RWPE1 (cell line): ENCODE results near the gene TSPAN17.

Experiments used
- CTCF ChIA-PET: fragments of 350-600 bp; sonication (Branson Sonifier 250); formaldehyde crosslinking; extraction: SDS; loops from one replicate; lab custom pipeline; 2021; lab: Yijun Ruan, JAX
- POLR2A ChIA-PET: fragments of 400-600 bp; formaldehyde crosslinking; extraction: SDS; loops from one replicate; lab custom pipeline; 2020; ENCODE audit warnings: antibody characterized with exemption; ENCODE audit not compliant: low non-redundant PET; lab: Yijun Ruan, JAX
- DNase-seq: peaks from one replicate; pipeline ENCODE4 v3.0.0; 2012; ENCODE audit warnings: low spot score
- H3K27ac ChIP-seq: fragments of 450-650 bp; 2 replicates; pipeline ENCODE4 v1.5.1; 2017
- TF ChIP-seq, protein P1 (sequence below): fragments of 450-650 bp; conservative IDR thresholded peaks from 2 replicates; pipeline ENCODE4 v1.5.1; 2017; ENCODE audit warnings: low read depth, mild to moderate bottlenecking

The TSPAN17 gene

DNA sequence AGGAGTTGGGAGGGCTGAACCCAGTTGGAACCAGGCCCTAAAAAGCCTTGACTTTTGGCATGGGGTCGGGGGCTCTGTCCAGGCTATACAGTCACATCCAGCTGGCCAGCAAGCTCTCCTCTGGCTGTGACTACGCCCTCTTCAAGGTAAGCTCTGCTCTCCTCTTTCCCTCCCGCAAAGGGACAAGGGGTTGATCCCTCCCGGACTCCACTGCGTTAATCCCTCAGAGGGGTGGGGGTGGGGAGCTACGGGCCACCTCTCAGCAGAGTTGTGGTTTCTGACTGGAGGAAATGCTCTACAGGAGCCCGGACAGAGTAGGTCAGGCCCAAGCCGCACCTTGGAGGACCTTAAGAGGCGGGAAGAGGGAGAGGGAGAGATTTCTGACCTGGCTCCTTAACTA, 3.0 kb upstream of the TSPAN17 start:
- DNase-seq = no peak
- no peak overlapping the region for H3K27ac ChIP-seq
- TF ChIP-seq, protein P1, sequence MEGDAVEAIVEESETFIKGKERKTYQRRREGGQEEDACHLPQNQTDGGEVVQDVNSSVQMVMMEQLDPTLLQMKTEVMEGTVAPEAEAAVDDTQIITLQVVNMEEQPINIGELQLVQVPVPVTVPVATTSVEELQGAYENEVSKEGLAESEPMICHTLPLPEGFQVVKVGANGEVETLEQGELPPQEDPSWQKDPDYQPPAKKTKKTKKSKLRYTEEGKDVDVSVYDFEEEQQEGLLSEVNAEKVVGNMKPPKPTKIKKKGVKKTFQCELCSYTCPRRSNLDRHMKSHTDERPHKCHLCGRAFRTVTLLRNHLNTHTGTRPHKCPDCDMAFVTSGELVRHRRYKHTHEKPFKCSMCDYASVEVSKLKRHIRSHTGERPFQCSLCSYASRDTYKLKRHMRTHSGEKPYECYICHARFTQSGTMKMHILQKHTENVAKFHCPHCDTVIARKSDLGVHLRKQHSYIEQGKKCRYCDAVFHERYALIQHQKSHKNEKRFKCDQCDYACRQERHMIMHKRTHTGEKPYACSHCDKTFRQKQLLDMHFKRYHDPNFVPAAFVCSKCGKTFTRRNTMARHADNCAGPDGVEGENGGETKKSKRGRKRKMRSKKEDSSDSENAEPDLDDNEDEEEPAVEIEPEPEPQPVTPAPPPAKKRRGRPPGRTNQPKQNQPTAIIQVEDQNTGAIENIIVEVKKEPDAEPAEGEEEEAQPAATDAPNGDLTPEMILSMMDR = no peak
- ChIA-PET POLR2A (no interaction called here), CTCF (interaction anchor here (0.6 to 0.7 kb wide), 2 partner anchors 60 to 89 kb away, joined by 3 read pairs; no protein-coding TSS in a partner anchor)

DNA sequence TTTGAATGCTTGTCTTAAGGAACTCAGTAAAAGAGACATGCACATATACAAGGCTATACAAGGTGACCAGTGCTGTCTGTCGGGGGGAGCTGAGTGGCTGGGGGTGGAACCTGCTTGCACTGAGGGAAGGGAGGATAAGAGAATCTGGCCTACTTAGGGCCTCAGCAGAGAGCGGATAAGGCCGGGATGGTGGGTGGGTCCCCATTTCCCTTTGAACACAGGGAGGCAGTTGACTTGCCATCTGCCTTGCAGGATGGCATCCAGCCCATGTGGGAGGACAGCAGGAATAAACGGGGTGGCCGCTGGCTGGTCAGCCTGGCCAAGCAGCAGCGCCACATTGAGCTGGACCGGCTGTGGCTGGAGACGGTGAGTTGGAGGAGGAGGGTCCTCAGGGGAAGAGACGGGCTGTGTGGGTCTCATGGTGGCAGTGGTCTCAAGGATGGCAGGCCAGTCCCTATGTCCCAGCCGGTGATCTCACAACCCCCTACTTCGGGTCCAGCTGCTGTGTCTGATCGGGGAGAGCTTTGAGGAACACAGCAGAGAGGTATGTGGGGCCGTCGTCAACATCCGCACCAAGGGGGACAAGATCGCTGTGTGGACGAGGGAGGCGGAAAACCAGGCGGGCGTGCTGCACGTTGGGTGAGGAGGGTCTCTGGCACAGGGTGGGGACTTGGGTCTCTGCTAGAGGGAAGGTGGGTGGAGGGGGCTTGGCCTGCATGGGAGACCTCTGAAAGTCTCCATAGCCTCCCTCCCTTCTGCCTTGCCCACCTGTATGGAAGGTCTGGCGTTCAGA, 2.2 kb upstream of the TSPAN17 start:
- ChIA-PET CTCF (no interaction called here), POLR2A (no interaction called here)
- H3K27ac ChIP-seq = no peak overlapping the region
- TF ChIP-seq, protein P1 = no peak
- no peak for DNase-seq

DNA sequence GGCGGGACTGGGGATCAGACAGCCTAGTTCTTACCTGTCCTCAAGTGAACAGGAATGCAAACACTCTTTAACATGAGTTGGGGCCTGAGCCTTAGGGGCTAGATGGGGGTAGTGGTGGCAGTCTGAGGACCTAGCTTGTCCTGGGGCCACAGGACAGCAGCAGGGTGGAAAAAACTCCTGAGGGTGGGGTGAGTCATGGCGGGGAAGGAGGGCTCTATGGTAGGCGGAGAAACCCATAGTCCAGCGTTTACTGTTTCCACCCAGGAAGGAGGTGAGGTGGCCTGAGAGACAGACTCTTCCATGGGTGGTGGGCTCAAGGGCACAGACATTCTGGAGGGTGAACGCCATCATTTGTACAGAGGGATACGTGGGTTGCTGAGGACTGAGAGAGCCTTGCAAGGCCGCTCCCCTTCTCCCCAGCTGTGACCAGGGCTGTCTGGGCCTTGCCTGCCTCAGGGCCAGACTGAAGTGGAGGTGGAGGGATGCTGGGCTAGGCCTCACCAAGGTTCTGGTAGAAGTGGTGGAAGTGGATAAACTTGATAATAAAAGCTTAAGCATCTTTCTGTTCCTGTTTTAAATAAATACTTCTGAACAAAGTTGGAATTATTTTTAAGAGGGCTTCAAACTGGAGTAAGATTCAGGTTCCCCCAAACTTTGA, 1.1 kb upstream of the TSPAN17 start:
- CTCF ChIA-PET = interaction anchor here (0.6 to 6.3 kb wide), 6 partner anchors 12 to 1443 kb away, joined by 3 to 31 read pairs (median 3); no protein-coding TSS in a partner anchor
- TF ChIP-seq, protein P1 = no peak
- POLR2A ChIA-PET = interaction anchor here (1.2 kb wide), 2 partner anchors 14 to 24 kb away, joined by 3 read pairs; no protein-coding TSS in a partner anchor
- no peak for DNase-seq
- H3K27ac ChIP-seq = peak overlapping the region; percentile 72

DNA sequence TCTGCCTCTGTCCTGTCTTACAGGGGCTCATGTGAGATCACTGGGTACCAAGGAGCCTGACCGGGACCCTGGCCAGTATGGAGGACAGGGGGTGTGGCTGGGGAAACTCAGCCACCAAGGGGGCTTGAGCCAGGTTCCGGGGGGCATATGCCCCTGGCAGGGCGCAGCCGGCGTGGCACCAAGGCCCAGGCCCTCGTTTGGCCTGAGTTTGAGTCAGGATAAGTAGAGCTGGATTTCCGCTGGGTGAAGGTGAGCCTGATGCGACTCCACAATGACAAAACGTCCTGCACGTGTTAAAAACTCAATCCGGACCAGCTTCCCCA, 616 bp upstream of the TSPAN17 start:
- peak overlapping the region; percentile 72 for H3K27ac ChIP-seq
- CTCF ChIA-PET = interaction anchor here (0.6 to 6.3 kb wide), 7 partner anchors 13 to 1444 kb away, joined by 3 to 31 read pairs (median 3); no protein-coding TSS in a partner anchor
- TF ChIP-seq, protein P1 = no peak
- DNase-seq = no peak
- POLR2A ChIA-PET = interaction anchor here (1.2 kb wide), 2 partner anchors 14 to 25 kb away, joined by 3 read pairs; no protein-coding TSS in a partner anchor

DNA sequence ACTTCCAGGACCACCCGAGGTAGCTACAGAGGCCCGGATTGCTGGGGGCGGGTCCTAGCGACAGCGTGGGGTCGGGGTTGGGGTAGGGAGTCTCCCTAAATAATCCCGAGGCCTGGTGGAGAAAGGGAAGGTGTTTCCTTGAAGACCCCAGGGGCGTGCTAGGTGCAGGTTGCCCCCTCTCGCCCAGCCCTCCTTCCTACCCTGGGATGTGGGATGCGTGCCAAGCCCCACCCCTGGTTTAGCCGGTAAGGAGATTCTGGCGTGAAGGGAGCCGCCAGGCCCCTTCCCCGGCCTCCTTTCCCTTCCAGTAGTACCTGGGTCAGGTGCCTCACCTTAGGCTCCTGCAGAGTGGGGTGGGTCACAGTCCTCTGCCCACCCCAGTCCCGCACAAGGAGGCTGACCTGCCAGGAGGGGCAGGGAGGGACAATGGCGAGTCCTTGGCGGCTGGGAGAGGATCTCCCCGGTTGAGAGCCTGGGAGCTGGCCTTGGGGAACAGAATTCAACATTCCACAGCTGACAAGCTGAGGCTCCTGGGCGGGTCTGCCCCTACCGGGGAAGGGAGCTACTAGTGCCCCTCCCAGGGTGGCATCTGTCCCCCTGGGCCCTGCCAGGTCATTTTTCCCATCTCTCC, 674 bp downstream of the TSPAN17 start:
- TF ChIP-seq, protein P1 = no peak
- DNase-seq = peak; percentile 71
- CTCF ChIA-PET = interaction anchor here (0.6 to 6.3 kb wide), 4 partner anchors 10 to 202 kb away, joined by 3 to 31 read pairs (median 6); no protein-coding TSS in a partner anchor
- POLR2A ChIA-PET = no interaction called here
- H3K27ac ChIP-seq = peak overlapping the region; percentile 72
